HG02642 (cell line): ENCODE data around the gene IKZF2.
A peak's percentile ranks its signal among the peaks of the same experiment; 100 is the strongest.

Source experiments
- ATAC-seq: cut with Tn5 transposase; IDR thresholded peaks from one replicate; pipeline ENCODE4 v1.9.1; 2021; ENCODE audit warnings: mild to moderate bottlenecking; ENCODE audit not compliant: unreplicated experiment, poor library complexity

IKZF2 gene

DNA sequence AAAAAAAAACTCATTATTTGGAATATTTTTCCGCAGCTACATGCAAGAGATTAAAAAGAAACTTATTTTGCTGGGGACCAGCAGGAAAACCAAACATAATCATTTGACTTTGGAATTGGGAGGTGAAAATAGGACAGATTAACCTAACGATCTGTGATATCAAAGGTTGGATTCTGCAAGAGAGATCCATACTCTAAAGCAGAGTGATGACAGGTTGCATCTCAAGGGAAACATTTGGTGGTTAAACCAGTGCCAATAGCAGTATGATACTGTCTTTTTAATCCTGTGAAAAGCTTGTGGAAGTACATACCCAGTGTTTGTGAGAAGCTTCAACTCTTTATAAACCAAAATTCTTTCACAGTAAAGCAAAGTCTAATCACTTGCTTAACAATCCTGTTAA lies 5.3 kb upstream of the IKZF2 start:
- ATAC-seq = no peak

DNA sequence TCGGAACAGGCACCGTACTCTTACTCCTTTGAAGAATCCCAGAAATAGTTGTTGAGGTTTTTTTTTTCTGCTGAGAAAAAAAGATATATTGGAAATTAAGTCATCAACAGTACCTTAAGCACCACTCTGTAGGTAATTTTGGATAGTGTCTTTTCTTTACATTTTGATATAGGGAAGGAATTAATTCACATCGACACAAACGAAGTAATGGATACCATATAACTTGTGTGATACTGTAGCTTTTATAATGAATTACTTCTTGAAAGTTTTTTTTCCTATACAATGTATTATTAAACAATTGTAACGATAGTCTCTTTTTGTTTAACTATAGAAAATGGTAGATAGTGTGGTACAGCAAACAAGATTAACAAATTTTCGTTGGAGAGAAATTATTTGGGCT lies 1.5 kb upstream of the IKZF2 start:
- ATAC-seq = no peak

DNA sequence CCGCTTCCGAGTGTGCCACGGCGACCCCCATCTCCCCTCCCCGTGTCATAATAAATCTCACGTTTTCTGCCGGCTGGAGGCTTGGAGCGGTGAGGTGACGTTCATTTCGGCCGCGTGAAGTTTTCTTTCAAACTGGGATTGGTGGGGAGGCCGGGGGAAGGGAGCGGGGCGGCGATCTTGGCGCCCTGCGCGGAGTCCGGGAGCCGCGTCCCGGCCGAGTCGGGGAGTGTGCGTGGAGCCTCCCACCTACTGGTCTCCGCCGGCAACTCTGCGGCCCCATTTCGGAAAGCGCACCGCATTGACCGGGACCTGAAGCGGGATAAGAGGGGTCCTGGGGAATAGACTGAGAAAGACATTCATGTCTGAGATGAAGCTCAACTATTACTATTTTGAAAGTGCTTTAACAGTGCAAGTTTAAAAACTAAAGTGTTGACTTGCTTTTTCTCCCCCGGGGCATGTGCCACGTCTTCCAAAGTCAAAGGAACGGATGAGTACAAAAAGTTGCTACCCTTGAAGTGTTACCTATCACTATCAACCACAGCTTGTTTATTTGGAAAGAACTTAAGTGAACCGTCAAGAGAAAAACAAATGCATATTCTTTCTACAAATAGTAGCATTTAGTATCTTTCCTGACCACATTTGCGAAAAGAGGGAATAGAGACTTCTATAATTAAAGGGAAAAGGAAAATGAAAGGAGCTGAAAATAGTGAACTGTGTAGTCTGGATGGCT lies 818 bp upstream of the IKZF2 start:
- ATAC-seq = peak; percentile 33

DNA sequence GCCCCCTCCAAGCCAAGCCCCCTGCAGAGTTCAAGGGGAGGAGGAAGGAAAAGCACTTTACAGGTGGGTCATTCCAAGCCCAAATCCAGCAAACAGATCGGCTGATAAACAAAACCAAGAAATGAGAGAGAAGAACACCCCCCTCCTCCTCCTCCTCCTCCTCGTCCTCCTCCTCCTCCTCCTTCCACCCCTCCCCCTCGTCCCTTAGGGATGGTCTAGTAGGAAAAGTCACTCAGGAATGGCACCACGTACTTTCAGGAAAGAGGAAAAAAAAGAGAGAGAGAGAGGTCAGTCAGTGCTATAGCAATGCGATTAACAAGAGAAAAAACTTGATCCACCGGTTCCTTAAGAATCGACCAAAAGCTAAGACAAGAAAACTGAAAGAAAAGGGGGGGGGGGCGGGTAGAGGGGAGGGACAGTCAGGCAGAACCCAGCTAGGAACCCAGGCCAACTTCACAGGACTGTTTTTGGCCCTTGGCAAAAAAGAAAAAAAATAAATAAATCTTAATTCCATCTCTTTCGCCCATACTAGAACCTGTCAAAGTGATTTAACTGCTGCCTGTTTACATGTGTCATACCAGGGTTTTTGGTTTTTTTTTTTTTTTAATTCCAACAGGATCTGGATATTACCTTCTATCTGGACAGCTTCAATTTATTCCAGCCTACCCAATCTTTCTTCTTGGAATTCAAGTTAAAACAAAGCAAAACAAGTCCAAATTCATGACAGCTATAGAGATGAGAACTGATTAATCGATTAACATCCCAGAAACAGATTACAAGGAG lies 906 bp downstream of the IKZF2 start:
- ATAC-seq = no peak

DNA sequence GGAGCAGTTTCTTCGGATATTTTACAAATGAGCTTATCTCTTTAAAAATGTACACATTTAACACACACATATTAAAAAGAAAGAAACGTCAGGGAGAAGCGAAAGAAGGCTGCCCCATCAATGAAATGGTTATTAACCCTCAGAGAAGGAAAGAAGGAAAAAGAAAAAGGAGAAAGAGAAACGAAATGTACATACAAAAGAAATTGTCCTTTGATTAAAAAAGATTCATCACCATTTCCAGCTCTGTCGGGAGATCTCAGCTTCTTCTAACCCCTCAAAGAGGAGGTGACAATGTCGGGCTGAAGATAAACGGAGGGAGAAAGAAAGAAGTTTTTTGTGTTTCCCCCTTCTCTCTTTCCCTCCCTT lies 1.5 kb downstream of the IKZF2 start:
- no peak for ATAC-seq

DNA sequence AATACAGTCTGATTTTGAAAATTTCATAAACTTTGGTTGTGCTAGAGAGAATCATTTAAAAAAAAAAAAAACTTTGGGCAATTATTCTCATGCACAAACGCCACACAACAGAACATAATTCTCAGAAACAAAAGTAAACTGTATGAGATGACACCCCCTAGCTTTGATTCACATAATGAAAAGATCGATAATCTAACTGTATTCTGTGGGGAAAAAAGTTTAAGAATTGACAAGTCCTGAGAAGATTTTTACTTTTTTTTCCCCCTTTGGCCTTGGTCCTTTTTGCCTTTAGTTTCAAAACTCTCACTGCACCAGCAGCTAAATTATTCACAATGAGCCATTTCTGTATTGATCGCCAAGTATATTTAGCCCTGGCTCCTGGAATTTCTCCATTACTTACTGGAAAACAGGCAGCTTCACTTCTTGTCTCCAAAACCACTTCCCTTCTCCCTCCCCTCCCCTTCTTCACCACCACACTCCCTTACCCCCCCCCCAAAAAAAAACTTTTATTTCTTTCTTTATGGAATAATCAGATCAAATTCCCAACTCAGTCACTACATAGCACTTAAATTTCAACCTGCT lies 2.0 kb downstream of the IKZF2 start:
- ATAC-seq = no peak

DNA sequence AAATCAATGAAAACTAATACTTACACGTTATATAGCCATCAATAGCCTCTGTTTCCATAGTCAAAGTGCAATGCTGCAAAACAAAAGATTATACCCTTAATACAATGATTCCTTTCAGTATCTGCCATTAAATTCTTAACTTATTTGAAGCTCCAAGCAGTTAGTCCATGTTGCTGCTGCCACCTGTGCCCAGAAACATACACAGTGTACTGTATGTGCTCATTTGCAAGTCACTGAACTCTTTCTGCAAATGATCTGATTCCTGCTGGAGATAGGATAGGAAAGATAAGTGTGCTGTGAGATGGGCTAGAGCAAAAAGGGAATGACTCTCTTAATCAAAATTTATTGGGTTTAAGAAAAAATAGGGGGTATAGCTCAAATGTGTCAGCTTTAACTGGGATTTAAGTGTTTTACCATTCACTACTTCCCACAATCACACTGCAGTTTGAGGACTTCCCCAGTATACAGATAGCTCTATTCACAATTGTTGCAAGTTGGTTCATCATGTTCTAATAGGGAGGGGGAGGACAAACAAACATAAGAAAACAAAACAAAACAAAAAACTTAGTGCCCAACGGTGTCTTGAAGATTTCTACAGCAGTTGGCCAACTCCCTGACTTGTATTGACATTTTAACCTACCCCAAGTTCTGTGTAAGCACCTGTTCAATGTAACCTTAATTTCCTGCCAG lies 2.7 kb downstream of the IKZF2 start:
- ATAC-seq = no peak

DNA sequence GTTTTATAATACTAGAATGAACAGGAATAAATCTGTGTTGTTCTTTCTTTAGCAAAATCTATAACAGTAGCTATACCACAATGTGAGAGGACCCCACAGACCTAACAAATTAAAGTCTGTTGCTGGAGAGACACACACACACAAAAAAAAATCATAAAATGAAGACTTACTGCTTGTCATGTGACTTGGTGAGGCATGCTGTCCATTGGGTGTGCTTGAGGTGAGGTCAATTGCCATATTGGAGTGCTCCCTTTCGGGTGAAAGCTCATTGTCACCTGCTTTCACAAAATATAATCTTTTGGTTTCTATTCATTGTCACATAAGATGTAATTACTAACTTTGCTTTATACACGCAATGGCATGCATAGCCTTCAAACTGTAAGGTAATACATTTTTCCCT lies 3.9 kb downstream of the IKZF2 start:
- ATAC-seq = no peak

DNA sequence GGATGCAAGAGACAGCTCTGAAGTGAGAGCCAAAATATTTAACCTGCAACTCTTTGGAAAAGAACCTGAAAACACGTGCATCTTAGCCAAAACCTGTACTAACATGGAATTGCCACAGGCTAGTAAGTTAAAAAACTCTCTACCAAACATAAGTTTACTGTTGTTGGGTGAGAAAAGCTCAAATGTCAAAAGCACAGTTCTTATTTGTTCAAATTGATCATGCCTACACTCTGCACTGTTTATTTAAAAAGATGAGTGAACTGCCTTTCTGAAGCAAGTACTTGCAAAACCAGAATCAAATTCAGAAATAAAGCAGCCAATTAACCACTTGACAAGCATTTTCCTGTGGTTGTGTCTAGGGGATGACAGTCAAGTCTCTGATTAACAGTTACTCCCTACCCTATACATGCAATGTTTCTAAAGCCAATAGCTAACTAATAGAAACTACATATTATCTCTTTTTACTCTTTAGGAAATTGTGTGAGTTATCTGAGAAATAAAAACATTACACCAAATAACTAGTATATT lies 5.6 kb downstream of the IKZF2 start:
- ATAC-seq = no peak

DNA sequence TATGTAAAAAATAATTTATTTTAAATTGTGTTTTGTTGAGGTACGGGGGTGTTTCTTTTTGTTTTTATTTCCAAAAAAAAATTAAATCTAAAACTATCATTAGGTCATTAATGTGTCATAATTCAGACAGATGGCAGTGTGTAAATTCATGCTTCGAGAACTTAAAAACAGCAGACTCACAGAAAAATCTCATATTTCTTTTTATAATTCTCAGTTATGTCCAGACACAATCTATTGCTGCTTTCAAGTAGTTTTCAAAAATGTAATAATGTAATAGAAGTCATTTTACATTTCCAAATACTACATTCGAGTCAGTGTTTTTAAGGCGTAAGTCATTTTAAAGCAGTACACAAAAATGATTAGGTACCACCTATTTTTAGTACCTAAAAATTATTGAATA lies 14.3 kb downstream of the IKZF2 start:
- ATAC-seq = no peak

DNA sequence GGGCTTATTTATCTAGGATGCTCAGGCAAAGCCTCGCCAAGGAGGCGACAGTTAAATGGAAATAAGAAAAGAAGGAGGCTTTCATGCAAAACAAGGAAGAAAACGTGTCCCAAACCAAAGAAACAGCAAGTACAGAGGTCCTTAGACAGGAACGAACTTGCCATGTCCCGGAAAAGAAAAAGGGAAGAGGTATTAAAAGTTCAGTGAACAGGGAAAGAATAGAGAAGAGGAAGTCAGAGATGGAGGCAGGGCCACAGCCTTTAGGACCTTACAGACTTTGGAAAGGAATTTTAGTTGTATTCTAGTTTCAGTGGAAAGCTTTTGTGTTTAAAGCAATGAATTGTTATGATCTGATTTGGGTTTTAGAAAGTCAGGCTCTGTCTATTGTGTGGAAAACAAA lies 22.1 kb downstream of the IKZF2 start:
- no peak for ATAC-seq

DNA sequence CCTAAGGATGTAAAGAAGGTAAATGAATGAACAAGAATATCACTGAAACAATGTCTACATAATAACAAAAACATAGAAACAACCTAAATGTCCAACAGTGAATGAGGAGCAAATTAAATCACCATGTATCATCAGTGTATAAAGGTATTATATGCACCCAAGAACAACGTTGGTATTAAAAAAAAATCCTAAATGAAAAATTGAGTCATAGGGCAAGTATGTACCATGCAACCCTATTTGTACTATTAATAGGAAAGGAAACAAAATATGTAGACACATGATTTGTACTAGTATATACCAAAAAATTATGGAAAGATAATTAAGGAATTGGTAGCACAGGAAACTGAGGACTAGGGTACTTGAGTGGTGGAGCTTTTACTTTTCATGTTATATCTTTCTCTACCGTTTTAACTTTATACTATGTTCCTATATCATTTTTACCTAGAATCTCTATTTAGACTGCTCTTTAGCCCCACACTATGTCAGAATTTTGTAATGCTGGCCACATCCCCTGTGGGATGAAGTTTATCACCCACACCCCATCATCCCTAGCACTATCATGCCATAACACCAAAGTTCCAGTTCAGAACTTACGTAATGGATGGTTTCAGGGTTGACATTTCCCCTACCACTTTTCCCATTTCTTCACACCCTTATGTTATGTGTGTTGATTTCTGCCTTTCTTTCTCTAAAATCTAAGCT lies 25.6 kb downstream of the IKZF2 start:
- no peak for ATAC-seq

DNA sequence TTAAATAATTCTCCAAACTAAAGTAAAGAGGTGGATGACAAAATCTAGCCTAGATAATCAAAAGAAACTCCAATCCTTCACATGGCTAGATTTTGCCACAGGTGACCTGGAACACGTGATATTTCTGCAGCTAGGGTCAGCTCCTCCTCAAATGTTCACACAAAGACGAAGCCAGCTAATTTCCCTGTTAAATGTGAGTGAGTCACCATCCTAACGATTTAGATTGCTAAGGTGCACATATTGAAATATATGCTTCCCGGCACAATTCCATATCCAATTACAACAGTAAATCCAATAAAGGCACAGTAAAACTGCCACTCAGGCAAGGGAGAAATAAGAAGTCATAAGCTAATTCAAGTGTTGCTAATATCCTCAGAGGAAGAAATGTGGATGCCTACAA lies 28.7 kb downstream of the IKZF2 start:
- no peak for ATAC-seq

DNA sequence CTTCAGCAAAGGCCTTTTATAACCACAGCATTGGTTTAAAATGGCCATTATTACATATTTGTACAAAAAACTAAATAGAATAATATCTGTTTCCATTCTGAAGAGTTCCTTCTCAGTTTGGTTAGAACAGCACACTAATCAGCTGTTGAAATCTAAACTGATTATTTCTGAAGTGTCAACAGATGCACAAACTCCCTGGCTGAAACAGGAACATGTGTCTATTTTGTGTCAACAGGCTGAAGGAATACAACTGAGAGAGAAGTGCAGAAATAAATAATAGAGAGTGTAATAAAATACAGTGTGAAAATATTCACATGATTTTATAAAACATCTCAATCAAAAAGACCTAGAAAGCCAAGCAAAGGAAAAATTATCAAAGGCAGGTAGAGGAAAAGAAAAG lies 29.7 kb downstream of the IKZF2 start:
- ATAC-seq = no peak

DNA sequence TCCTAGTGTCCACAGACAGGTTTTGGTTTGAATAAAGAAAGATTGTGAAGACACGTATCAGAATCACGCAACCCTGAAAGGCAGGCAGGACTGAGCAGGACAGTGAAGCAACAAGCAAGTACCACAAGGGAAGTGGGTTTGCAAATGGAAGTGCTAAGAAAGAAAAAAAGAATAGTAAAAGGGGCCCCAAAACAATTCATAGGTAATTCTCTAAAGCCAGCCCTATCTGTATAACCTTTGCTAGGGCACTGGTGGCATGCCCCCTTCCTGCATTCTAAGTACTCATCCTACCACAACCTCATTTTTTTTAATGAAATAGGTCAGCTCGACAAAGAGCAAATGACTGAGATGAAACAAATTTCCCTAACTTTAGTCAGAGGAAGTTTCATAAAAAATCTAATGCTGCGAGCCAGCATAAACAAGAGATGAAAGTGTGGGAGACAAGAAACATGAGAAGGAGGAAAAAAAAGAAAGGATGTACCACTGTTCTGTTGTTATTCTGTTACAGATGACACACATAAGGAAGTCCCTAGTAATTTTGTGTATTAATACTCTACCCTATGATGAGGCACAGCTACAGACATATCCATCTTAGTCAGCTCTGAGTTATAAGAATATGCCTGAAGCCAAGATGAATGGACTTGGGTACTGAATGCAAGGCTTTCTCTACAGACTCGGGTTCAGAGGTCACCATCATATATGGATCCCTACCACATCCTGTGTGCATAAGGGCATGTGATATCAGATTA lies 32.2 kb downstream of the IKZF2 start:
- peak; percentile 72 for ATAC-seq

DNA sequence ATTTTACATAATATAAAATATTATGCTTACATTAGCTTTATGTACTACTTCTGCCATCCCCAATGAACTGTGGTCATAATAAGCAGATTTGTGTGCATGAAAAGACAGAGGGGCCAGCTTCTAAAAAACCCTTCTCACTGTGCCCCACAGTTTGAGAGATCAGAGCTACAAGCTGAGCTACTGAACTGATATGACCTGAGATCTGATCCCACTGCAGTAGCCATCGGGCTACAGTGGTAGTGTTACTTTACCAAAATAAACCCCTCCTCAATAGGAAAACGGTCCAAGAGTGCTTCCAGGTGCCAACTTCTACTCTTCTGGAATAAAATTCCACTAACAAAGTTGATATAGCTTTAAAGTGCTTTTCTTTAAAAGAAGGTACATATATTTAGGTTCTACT lies 43.1 kb downstream of the IKZF2 start:
- ATAC-seq = no peak

DNA sequence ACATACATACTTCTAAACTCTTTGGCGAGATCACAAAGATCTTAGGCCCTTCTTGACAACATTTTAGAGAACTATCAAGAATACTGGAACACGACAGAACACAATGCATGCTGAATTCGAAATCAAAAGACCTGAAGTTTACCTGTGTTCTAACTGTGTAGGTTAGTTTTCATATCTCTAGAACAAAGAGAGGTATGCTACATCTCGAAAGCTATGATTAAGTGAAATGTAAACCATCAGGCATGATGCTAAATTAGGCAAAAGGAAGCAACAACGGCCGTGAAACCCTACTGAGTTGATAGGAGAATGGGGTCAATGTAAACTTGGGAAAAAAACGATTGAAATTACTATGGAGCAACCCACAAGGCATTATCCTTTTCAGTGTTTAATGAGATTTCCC lies 43.7 kb downstream of the IKZF2 start:
- ATAC-seq = no peak

DNA sequence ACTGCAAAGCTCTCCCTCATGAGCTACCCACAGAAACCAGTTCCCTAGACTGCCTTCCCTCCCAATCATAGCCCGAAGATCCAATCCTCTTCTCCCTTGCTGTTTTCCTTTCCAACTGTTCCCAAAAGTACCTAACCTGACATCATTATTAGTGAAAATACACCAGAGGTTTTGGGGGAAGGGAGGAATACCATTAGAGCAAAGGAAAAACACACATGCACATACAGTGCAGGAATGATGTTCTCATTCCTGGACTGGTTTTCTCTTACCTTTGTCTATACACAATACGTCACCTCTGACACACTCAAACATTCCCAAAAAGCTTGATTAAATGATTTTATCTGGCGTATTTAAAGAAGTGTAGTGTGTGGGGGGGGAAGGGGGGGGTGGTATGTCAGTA lies 46.2 kb downstream of the IKZF2 start:
- ATAC-seq = no peak

DNA sequence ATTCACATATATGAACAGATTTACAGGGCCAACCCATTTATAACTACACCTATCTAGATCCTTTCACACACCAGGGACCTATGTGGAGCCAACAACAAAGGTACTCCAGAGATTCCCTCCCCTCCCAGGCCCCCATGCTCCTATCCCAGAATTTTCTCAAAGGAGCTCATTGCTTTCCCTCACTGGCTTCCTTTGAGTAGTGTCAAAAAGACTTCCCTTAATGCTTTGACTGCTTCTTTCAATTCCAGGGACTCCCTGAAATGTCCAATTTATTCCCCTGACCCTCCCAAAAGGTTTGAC lies 46.6 kb downstream of the IKZF2 start:
- no peak for ATAC-seq
